K562 (cell line): ENCODE results near the gene ZDHHC22. TPM values are rescaled to one million over a fixed set of nuclear protein-coding genes. Genes with fewer than 3 reads are reported as not detected.
A peak's percentile ranks its signal among the peaks of the same experiment; 100 is the strongest.

Source experiments
- ATF7 ChIP-seq: fragments of 450-650 bp; IDR thresholded peaks from 2 replicates; pipeline ENCODE4 v1.7.1; 2014; ENCODE audit warnings: mild to moderate bottlenecking, moderate library complexity
- CHD7 ChIP-seq: fragments of 200-600 bp; sonication (generic); IDR thresholded peaks from one replicate; pipeline ENCODE4 v1.6.1; 2012; ENCODE audit warnings: mild to moderate bottlenecking, low read depth, low read length, inconsistent platforms
- E2F6 ChIP-seq, 2 experiments: IDR thresholded peaks; 2 replicates each; pipeline ENCODE4 v1.6.1; 2011; ENCODE audit warnings: borderline replicate concordance in 1 of 2, control low read depth in 1 of 2, low read depth in 1 of 2, low read length in 1 of 2, mild to moderate bottlenecking in 1 of 2, mixed read lengths in 1 of 2, moderate library complexity in 1 of 2; ENCODE audit not compliant: insufficient read depth in 1 of 2, insufficient read length in 1 of 2, poor library complexity in 1 of 2, severe bottlenecking in 1 of 2; ENCODE audit errors: extremely low read depth in 1 of 2
- ELF4 ChIP-seq: fragments of 450-650 bp; formaldehyde crosslinking; IDR thresholded peaks from 2 replicates; pipeline ENCODE4 v1.4.0; 2022; ENCODE audit warnings: missing genetic modification characterization
- POLR2A ChIP-seq: fragments of 450-650 bp; conservative IDR thresholded peaks from 2 replicates; pipeline ENCODE4 v1.6.1; 2016
- SAFB ChIP-seq: fragments of 200-400 bp; formaldehyde crosslinking; IDR thresholded peaks from 2 replicates; pipeline ENCODE4 v1.6.1; 2017; ENCODE audit warnings: low read depth, low read length, borderline replicate concordance
- TOE1 ChIP-seq, 2 experiments: fragments of 450-650 bp in 1 of 2; sonication (generic) in 1 of 2; formaldehyde crosslinking in 1 of 2; IDR thresholded peaks; 2 replicates each; pipeline versions ENCODE4 v1.7.1 to v1.8.0; 2016 to 2022; ENCODE audit warnings: borderline replicate concordance in 2 of 2, mild to moderate bottlenecking in 2 of 2, antibody characterized with exemption in 1 of 2, inconsistent platforms in 1 of 2, low read depth in 1 of 2, missing genetic modification reagents in 1 of 2, moderate library complexity in 1 of 2
- YY1 ChIP-seq, 3 experiments: IDR thresholded peaks; 2 replicates each; pipeline ENCODE4 v1.6.1; 2011; ENCODE audit warnings: low read length in 2 of 3, mild to moderate bottlenecking in 2 of 3, moderate library complexity in 2 of 3, borderline replicate concordance in 1 of 3, control low read depth in 1 of 3, low read depth in 1 of 3; ENCODE audit not compliant: insufficient read depth in 3 of 3, insufficient replicate concordance in 2 of 3, control insufficient read depth in 1 of 3, insufficient read length in 1 of 3; ENCODE audit errors: extremely low read depth in 1 of 3
- ZC3H11A ChIP-seq: IDR thresholded peaks from 2 replicates; pipeline ENCODE4 v1.6.1; 2012; ENCODE audit warnings: low read depth, low read length, improper control_type of control experiment
- polyA plus RNA-seq, 8 experiments: library from polyadenylated mRNA; depleted of rRNA in 4 of 8; stranded (reverse) in 5 of 8; unstranded in 3 of 8; fragments of >200 nt; fragmentation: Nextera tagmentation in 2 of 8; fragmentation: Illumina TruSeq in 1 of 8; extraction: Ambion mirVana in 2 of 8; extraction: Trizol in 1 of 8; gene quantifications; 2 replicates each; pipeline versions ENCODE4 v1.2.1 to v1.2.3, GENCODE V29; 2011 to 2014; ENCODE audit warnings: inconsistent platforms in 1 of 8, missing spikeins in 1 of 8
- total RNA-seq, 7 experiments: library from RNA; depleted of rRNA in 6 of 7; stranded (reverse); fragments of >200 nt in 6 of 7; fragmentation: Illumina TruSeq in 2 of 7; extraction: Trizol in 2 of 7; gene quantifications; 2 replicates each; pipeline versions ENCODE4 v1.2.1 to v1.2.3, GENCODE V29; 2011 to 2021; ENCODE audit warnings: low replicate concordance in 1 of 7
- TF ChIP-seq, protein P1 (sequence below): sonication (generic); formaldehyde crosslinking; IDR thresholded peaks from 2 replicates; pipeline ENCODE4 v1.9.0; 2022; ENCODE audit warnings: mild to moderate bottlenecking, missing genetic modification reagents

ZDHHC22 gene
- total and polyA plus RNA-seq, 9 of the 15 experiments (the other 6 are each of a cell fraction or from before 2014, with no cell fraction given) = not detected

DNA sequence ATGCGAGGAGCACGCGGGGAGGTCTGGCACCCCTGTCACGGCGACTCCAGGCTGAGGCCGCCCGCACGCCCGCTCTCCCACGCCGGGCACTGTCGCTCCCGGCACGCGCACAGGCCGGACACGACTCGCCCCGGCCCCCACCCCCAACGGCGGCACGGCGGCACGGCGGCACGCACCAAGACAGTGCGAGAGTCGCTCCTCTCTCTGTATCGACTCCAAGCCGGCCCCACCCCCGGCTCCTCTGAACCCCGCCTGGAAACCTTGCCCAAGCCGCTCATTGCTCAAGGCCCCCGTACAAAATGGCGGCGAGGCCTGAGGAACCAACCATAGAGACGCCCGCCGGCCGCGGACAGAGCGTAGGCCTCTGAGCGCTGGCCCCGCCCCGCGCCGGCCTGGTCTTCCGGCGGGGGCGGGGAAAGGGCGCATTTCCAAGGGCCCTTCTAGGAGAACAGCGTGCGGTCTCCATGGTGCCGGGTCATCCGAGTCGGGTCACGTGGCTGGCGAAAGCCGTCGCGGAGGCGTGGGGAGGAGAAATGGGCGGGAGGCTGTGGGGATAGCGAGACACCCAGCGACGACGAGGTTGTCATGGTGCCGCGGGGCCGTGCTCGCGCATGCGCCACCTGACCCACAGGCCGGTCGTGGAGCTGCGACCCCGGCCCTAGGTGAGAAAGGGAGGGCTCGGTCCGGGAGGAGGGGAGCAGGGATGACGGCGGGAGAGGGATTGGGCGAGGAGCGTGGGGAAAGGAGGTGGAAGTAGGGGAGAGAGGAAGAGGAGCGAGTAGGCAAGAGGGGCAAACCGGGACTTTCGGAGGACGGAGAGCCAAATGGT, 43.7 kb downstream of the ZDHHC22 start, which contains the start of gene CIPC (continued):
- TF ChIP-seq SAFB = 0 out of 2 replicates have a peak, but pooled peaks have one; percentile 45
- TF ChIP-seq ELF4 = peak; percentile 72; the same call in 1 of the 2 replicates
- TF ChIP-seq, protein P1, sequence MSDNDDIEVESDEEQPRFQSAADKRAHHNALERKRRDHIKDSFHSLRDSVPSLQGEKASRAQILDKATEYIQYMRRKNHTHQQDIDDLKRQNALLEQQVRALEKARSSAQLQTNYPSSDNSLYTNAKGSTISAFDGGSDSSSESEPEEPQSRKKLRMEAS (CRISPR knock-in tag) = peak; percentile 86
- peak; percentile 96 for TF ChIP-seq TOE1 (IDR thresholded peaks at IDR 0.05; ENCODE audit: borderline replicate concordance)
- no peak for TF ChIP-seq TOE1 (CRISPR knock-in tag; IDR thresholded peaks at IDR 0.05; ENCODE audit: borderline replicate concordance, low read depth)
- TF ChIP-seq ATF7 = peak; percentile 77
- TF ChIP-seq E2F6 (IDR thresholded peaks at IDR 0.05; ENCODE audit: borderline replicate concordance in 1 of 2, extremely low read depth in 1 of 2, insufficient read depth in 1 of 2, insufficient read length in 1 of 2, low read depth in 1 of 2, low read length in 1 of 2, poor library complexity in 1 of 2, severe bottlenecking in 1 of 2) = peak; percentile 92 to 94
- TF ChIP-seq YY1 (IDR thresholded peaks at IDR 0.05; ENCODE audit: borderline replicate concordance in 1 of 3, control insufficient read depth in 1 of 3, extremely low read depth in 1 of 3, insufficient read depth in 3 of 3, insufficient read length in 1 of 3, insufficient replicate concordance in 2 of 3, low read depth in 1 of 3, low read length in 2 of 3) = peak; percentile 80 to 95 (median 95)
- no peak for TF ChIP-seq ZC3H11A
- peak; percentile 71 for TF ChIP-seq POLR2A
- TF ChIP-seq CHD7 = no peak
